Activated T-cell treated with anti-CD3 and anti-CD28 coated beads for 4 hours (primary cell): ENCODE results near the gene AGGF1.
"Not testable (repeated sequence)": the region's sequence is repeated elsewhere in the genome, so short reads cannot be mapped to it uniquely, and the experiment has no call there.

ENCODE experiments used
- DNase-seq: peaks from one replicate; pipeline ENCODE4 v3.0.0-alpha.2; 2020

The AGGF1 gene, protein sequence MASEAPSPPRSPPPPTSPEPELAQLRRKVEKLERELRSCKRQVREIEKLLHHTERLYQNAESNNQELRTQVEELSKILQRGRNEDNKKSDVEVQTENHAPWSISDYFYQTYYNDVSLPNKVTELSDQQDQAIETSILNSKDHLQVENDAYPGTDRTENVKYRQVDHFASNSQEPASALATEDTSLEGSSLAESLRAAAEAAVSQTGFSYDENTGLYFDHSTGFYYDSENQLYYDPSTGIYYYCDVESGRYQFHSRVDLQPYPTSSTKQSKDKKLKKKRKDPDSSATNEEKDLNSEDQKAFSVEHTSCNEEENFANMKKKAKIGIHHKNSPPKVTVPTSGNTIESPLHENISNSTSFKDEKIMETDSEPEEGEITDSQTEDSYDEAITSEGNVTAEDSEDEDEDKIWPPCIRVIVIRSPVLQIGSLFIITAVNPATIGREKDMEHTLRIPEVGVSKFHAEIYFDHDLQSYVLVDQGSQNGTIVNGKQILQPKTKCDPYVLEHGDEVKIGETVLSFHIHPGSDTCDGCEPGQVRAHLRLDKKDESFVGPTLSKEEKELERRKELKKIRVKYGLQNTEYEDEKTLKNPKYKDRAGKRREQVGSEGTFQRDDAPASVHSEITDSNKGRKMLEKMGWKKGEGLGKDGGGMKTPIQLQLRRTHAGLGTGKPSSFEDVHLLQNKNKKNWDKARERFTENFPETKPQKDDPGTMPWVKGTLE

DNA sequence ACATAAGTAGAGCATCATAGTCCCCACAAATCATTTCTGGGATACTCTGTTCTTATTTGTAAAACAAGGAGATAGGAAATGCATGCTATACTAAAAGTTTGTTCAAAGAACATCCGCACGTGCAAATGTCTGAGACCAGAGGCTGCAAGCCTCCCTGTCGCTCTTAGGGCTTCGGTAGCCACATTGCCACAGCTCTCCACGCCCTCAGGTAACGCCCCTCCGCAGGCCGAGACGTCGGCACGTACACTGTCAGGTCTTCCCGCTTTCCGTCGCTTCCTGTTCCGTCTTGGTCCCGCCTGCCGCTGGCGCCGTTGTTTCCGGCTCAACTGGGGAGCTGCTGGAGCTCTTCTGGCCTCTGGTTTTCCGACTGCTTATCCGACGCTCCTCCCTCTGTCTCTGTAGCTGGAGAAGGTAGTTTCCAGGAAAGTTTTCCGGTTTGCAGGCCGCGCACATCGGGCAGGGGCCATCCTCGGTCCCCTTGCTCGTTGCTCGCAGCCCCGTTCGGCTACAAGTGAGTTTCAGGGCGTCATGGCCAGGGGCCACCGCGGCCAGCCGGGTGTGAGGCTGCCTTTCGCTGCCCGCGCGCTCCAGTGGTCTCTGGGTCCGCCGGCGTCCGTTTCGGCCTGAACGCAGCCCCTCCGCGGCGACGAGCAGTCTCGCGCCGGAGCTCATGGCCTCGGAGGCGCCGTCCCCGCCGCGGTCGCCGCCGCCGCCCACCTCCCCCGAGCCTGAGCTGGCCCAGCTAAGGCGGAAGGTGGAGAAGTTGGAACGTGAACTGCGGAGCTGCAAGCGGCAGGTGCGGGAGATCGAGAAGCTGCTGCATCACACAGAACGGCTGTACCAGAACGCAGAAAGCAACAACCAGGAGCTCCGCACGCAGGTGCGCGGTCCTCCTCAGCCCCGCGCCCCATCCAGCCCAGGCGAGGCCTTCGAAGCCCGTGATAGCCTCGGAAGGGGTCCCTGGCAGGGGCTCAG is at the start of gene AGGF1:
AGGF1 (plus strand) TSS at position 308 of the 975 bp plus-strand sequence; CDS start at position 671, 363 bp downstream.
- DNase-seq: peak; percentile 83

- DNase-seq: no peak
Measured at GRCh38 chr5:76980518-76981144, 49.6 kb upstream of the AGGF1 start.

GRCh38 chr5:76982450-76982849 is 47.8 kb upstream of the AGGF1 start:
- DNase-seq: no peak

- no peak for DNase-seq
Measured at GRCh38 chr5:76983468-76983867, 46.7 kb upstream of the AGGF1 start.

DNA sequence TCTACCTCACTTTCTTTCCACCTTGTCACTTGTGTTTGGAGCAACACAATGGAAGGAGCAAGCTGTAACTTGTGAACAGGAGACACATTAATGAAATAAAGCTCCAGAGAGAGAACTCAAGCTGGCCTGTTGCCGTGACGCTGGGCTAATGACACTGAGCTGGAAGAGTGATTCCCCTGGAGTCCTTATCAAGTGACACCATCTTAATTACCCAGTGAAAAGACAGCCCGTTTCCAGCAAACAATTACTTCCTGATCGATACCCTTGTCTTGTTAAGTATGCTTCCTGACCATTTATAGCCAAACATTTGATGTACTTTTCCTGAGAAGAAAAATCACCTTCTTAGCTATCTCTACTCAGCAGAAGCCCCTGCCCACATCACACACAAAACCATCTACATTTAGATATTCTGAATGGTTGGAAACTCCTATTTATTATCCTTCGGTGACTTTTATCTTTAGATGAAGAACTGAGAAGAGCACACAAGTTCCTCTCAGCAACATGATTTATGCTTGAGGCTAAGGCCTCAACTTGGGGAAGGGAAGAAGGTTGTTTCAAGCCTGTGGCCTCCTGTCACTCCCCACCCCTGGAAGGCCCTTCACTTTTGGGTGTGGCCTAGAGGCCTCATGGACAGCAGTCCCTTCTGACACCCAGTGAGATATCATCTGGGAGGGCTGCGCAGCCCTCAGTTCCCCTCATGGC is 43.2 kb upstream of the AGGF1 start:
- DNase-seq: no peak

- no peak for DNase-seq
Measured at GRCh38 chr5:76990899-76991459, 39.2 kb upstream of the AGGF1 start.

GRCh38 chr5:76993436-76993835 is 36.8 kb upstream of the AGGF1 start:
- DNase-seq: not testable (repeated sequence)

DNA sequence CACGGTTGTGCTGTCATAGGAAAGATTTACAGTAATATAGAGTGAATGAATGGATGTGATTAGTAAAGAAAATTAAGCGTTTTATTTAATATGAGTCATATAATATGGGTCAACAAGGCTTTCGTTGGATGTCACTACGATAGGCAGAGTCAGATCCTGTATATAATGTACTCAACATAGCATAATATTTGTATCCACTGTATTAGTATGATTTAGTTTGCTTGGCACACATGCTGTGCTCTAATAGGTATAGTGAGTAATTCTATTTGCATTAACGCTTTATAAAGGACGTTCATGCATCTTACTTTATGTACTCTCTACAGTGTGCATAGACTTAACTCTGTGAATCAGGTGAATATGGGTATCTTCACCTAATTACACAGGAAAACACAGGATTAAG is 35.9 kb upstream of the AGGF1 start:
- no peak for DNase-seq

DNA sequence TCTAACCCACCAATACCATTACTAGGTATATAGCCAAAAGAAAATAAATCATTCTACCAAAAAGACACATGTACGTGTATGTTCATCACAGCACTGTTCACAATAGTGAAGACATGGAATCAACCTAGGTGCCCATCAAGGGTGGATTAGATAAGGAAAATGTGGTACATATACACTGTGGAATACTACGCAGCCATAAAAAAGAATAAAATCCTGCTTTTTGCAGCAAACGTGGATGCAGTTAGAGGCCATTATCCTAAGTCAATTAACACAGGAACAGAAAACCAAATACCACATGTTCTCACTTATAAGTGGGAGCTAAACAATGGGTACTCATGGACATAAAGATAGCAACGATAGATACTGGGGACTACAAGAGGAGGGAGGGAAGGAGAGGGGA is 32.0 kb upstream of the AGGF1 start:
- not testable (repeated sequence) for DNase-seq

DNA sequence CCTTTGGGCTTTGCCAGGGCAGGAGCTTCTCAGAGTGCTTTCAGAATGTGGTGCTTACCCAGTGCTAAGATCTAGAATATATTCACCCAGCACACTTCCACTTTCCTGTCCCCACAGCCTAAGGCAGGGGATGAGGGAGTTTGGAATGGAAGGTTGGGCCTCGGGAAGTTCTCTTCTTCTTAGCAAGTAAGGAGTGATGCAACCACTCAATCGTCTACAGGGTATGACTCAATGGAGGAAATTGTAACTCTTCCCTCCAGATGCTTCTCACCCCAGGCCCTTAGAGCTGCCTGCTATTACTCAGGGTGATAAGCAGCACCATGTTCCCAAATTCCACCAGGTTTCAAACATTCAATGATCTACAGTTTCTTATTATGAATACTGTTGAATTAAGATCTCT is 30.8 kb upstream of the AGGF1 start:
- DNase-seq: no peak

- DNase-seq: no peak
Measured at GRCh38 chr5:77003246-77003645, 27.0 kb upstream of the AGGF1 start.

DNA sequence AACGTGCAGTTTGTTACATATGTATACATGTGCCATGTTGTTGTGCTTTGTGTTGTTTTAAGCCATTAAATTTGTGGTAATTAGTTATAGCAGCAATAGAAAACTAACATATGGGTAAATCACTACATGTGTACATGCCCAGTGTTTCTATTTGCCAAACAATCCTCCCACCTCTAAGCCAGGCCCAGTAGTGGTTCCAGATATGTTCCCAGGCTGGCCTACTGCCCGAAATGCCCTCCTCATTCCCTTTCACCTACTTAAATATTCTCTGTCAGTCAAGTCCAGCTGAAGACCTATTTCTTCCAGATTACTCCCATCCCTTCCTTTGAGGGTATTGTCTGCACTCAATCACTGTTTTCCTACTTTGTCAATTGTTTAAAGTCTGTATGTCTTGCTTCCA is 24.1 kb upstream of the AGGF1 start:
- DNase-seq: no peak

DNA sequence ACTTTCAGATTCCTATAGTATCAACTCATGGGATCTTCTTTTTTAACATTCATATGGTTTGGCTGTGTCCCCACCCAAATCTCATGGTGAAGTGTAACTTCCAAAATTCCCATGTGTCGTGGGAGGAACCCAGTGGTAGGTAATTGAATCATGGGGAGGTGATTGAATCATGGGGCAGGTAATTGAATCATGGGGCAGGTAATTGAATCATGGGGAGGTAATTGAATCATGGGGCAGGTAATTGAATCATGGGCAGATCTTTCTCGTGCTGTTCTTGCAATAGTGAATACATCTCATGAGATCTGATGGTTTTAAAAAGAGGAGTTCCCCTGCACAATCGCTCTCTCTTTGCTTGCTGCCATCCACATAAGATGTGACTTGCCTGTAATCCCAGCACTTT is 21.8 kb upstream of the AGGF1 start:
- no peak for DNase-seq

- no peak for DNase-seq
Measured at GRCh38 chr5:77010243-77010642, 20.0 kb upstream of the AGGF1 start.

GRCh38 chr5:77011498-77011897 is 18.7 kb upstream of the AGGF1 start:
- no peak for DNase-seq

DNA sequence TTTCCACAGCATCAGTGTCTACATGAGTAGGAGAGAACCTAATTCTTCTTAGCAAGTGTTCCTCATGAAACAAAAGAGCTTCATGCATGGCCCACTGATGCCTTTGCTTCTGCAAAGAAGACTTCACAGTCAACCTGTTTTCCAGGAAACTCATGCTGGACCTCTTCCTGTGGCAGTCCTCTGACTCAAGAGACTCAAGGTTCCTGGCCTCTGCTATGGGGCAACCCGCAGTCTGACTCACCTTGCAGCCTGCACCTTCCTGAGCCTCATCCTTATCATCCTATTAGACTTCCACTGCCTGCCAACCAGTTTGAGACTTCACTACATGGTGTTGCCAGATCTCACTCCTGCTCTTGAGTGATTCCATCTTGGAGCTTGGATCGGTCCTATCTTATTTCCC is 17.6 kb upstream of the AGGF1 start:
- DNase-seq: no peak

- no peak for DNase-seq
Measured at GRCh38 chr5:77015938-77016569, 14.2 kb upstream of the AGGF1 start.

GRCh38 chr5:77016962-77017361 is 13.2 kb upstream of the AGGF1 start:
- DNase-seq: no peak

- DNase-seq: no peak
Measured at GRCh38 chr5:77017668-77018067, 12.5 kb upstream of the AGGF1 start.

DNA sequence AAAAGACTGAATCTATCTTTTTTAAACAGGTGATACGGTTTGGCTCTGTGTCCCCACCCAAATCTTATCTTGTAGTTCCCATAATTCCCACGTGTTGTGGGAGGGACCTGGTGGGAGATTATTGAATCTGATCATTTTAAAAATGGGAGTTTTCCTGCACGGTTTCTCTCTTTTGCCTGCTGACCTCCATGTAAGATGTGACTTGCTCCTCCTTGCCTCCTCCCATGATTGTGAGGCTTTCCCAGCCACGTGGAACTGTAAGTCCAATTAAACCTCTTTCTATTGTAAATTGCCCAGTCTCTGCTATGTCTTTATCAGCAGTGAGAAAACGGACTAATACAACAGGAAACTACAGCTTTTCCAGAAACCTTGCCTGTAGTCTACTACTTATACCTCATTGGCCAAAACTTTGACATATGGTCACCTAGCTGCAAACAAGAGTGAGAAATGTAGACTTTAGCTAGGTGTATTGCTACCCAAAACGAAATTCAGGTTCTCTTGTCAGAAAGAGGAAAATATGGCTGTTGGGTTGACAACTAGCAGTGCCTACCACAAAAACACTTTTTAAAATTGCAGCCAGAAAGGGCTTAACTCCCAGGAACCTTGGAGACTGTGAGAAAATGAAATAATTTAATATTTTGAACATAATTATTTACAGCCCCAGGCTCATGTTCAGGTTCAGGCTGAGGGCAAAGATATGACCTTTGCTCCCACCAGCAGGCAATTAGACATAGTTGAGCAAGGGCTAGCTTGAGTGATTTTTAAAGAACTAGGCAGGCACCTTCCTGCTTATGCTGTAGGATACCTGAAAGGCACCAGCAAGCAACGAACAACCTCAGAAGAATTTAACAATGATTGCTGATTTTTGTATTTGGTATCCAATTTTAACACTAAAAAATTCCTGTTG is 7.4 kb upstream of the AGGF1 start:
- no peak for DNase-seq
